ENCODE data around the gene NOX3.

NOX3 gene

GRCh38 chr6:155434096-155434495 is 21.5 kb downstream of the NOX3 start:
- no peak for DNase-seq (ENCODE audit: low read depth)

GRCh38 chr6:155432293-155432692 is 23.3 kb downstream of the NOX3 start:
- no peak for DNase-seq (ENCODE audit: low read depth)

GRCh38 chr6:155429321-155429893 is 26.2 kb downstream of the NOX3 start:
- no peak for DNase-seq (ENCODE audit: low read depth)

GRCh38 chr6:155426408-155426945 is 29.2 kb downstream of the NOX3 start:
- no peak for DNase-seq (ENCODE audit: low read depth)

GRCh38 chr6:155424181-155424580 is 31.5 kb downstream of the NOX3 start:
- no peak for DNase-seq (ENCODE audit: low read depth)

GRCh38 chr6:155422635-155423034 is 33.0 kb downstream of the NOX3 start:
- DNase-seq (ENCODE audit: low read depth) = no peak

GRCh38 chr6:155420492-155420891 is 35.1 kb downstream of the NOX3 start:
- DNase-seq (ENCODE audit: low read depth) = no peak

- no peak for DNase-seq (ENCODE audit: low read depth)
Observed at GRCh38 chr6:155419161-155419560, 36.5 kb downstream of the NOX3 start.

- DNase-seq (ENCODE audit: low read depth) = no peak
Observed at GRCh38 chr6:155418017-155418761, 37.5 kb downstream of the NOX3 start.

- DNase-seq (ENCODE audit: low read depth) = no peak
Observed at GRCh38 chr6:155417454-155417853, 38.2 kb downstream of the NOX3 start.

GRCh38 chr6:155415953-155416352 is 39.7 kb downstream of the NOX3 start:
- no peak for DNase-seq (ENCODE audit: low read depth)

- no peak for DNase-seq (ENCODE audit: low read depth)
Observed at GRCh38 chr6:155414049-155414448, 41.6 kb downstream of the NOX3 start.

GRCh38 chr6:155412335-155412734 is 43.3 kb downstream of the NOX3 start:
- no peak for DNase-seq (ENCODE audit: low read depth)

GRCh38 chr6:155411154-155412052 is 44.2 kb downstream of the NOX3 start:
- DNase-seq (ENCODE audit: low read depth) = no peak

- DNase-seq (ENCODE audit: low read depth) = no peak
Observed at GRCh38 chr6:155409391-155409790, 46.2 kb downstream of the NOX3 start.

GRCh38 chr6:155408981-155409380 is 46.7 kb downstream of the NOX3 start:
- no peak for DNase-seq (ENCODE audit: low read depth)

- DNase-seq (ENCODE audit: low read depth) = no peak
Observed at GRCh38 chr6:155408231-155408630, 47.4 kb downstream of the NOX3 start.

- no peak for DNase-seq (ENCODE audit: low read depth)
Observed at GRCh38 chr6:155406801-155407200, 48.8 kb downstream of the NOX3 start.

- DNase-seq (ENCODE audit: low read depth) = no peak
Observed at GRCh38 chr6:155404937-155405336, 50.7 kb downstream of the NOX3 start.

- DNase-seq (ENCODE audit: low read depth) = no peak
Observed at GRCh38 chr6:155402656-155403304, 52.9 kb downstream of the NOX3 start.

GRCh38 chr6:155400654-155400965 is 55.0 kb downstream of the NOX3 start:
- DNase-seq (ENCODE audit: low read depth) = no peak

Data from activated T-helper 1 cell treated with Interleukin-2 at 50 U/mL for 16 hours (primary cell).